Measurements from ENCODE around the gene B3GALT5. TPM values are rescaled to one million over a fixed set of nuclear protein-coding genes. Genes with fewer than 3 reads are reported as not detected.

B3GALT5 gene
- total and polyA plus RNA-seq, 2 of the 4 experiments (the other 2 are of a cell fraction) = 0.05 to 0.18 TPM

DNA sequence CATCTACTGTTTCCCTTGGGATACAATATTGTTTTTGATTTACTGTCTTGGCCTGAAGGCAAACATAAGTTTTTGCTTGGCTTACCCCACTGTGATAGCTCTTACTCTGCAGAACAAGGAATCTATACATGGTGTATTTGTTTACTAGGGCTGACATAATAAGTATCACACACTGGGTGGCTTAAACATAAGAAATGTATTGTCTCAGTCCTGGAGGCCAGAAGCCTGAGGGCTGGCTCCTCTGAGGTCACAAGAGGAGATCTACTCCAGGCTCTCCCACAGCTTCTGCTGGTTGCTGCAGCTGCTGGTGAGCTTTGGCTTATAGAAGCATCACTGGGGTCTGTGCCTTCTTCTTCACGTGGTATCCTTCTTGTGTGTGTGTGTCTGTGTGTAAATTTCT is 101.6 kb downstream of the B3GALT5 start:
- in situ Hi-C loops (cut with MboI; ENCODE audit: low sequenced_read_pairs) (no loop called here), dilution Hi-C loops (cut with HindIII; ENCODE audit: low sequenced_read_pairs, unreplicated experiment) (loop anchor here (25.0 kb wide), 1 partner anchor 202 kb away; no protein-coding TSS in a partner anchor), intact Hi-C loops (cut with micrococcal nuclease) (no loop called here)
- no peak for ATAC-seq (ENCODE audit: low read depth)
- no peak for DNase-seq
- BruUV-seq (replicated peaks) = no TSS peak
- Histone ChIP-seq H2BK15ac (ENCODE audit: low read depth, low read length) (no peak overlapping the region), H3K23ac (ENCODE audit: low read depth, low read length) (no peak overlapping the region), H3K36me3 (ENCODE audit: control insufficient read depth, insufficient read depth, low read length) (no peaks in the 10 kb centered on the region), H3K56ac (ENCODE audit: extremely low read depth, insufficient read depth, low read length) (no peak overlapping the region), H3K27ac (ENCODE audit: insufficient read depth, low read length) (no peak overlapping the region), H2AFZ (replicated peaks; ENCODE audit: low read length, poor library complexity) (no peak overlapping the region), H2BK5ac (ENCODE audit: low read depth, low read length, poor library complexity, severe bottlenecking) (no peak overlapping the region), H2BK120ac (ENCODE audit: low read depth, low read length) (no peak overlapping the region), H3K9me1 (ENCODE audit: insufficient read depth, low read length) (no peaks in the 10 kb centered on the region), H3K9me3 (ENCODE audit: control insufficient read depth, insufficient read depth, low read length) (no peaks in the 10 kb centered on the region), H4K5ac (ENCODE audit: low read depth, low read length) (no peak overlapping the region), H3K14ac (replicated peaks; ENCODE audit: low read depth, low read length) (no peak overlapping the region), H4K91ac (ENCODE audit: insufficient read depth, low read depth, low read length) (no peak overlapping the region), H3K18ac (ENCODE audit: low read depth, low read length) (no peak overlapping the region), H3K4me2 (ENCODE audit: low read depth, low read length) (no peak overlapping the region), H2AK5ac (ENCODE audit: low read depth, low read length) (no peak overlapping the region), H2AK9ac (replicated peaks; ENCODE audit: low read depth, low read length, poor library complexity) (no peak overlapping the region), H3K79me1 (ENCODE audit: low read depth in 1 of 2, low read length in 2 of 2) (no peaks in the 10 kb centered on the region), H3K4ac (ENCODE audit: low read depth, low read length) (no peak overlapping the region), H3K4me1 (ENCODE audit: control insufficient read depth, insufficient read depth, low read length) (no peaks in the 10 kb centered on the region), H4K20me1 (ENCODE audit: insufficient read depth, low read length) (no peaks in the 10 kb centered on the region), H2BK20ac (ENCODE audit: low read depth, low read length) (no peak overlapping the region), H3K4me3 (ENCODE audit: insufficient read depth, low read depth, low read length) (no peak overlapping the region), H3K27me3 (ENCODE audit: control insufficient read depth, insufficient read depth, low read length) (no peaks in the 10 kb centered on the region), H3K9ac (ENCODE audit: low read depth, low read length) (no peak overlapping the region), H4K8ac (ENCODE audit: low read depth in 2 of 2, low read length in 2 of 2) (no peak overlapping the region)
- CTCF ChIA-PET = no interaction called here
- TF ChIP-seq ELK1 (IDR thresholded peaks at IDR 0.05; ENCODE audit: borderline replicate concordance, low read depth, low read length) = no peak
- TF ChIP-seq CEBPB (IDR thresholded peaks at IDR 0.05; ENCODE audit: low read depth, low read length) = no peak
- TF ChIP-seq POLR2A (IDR thresholded peaks at IDR 0.05; ENCODE audit: low read depth, low read length) = no peak
- no peak for TF ChIP-seq MXI1 (IDR thresholded peaks at IDR 0.05; ENCODE audit: borderline replicate concordance, low read depth, low read length)
- no peak for TF ChIP-seq RAD21 (IDR thresholded peaks at IDR 0.05; ENCODE audit: low read length)
- TF ChIP-seq CHD1 (IDR thresholded peaks at IDR 0.05; ENCODE audit: low read depth, low read length) = no peak
- no peak for TF ChIP-seq FOS (IDR thresholded peaks at IDR 0.05; ENCODE audit: low read depth, low read length)
- TF ChIP-seq SMC3 (IDR thresholded peaks at IDR 0.05; ENCODE audit: low read depth, low read length) = no peak
- no peak for TF ChIP-seq NFE2L2 (IDR thresholded peaks at IDR 0.05; ENCODE audit: low read depth, low read length)
- TF ChIP-seq MAFK (IDR thresholded peaks at IDR 0.05; ENCODE audit: low read depth, low read length) = no peak
- TF ChIP-seq, protein P1, sequence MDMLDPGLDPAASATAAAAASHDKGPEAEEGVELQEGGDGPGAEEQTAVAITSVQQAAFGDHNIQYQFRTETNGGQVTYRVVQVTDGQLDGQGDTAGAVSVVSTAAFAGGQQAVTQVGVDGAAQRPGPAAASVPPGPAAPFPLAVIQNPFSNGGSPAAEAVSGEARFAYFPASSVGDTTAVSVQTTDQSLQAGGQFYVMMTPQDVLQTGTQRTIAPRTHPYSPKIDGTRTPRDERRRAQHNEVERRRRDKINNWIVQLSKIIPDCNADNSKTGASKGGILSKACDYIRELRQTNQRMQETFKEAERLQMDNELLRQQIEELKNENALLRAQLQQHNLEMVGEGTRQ (IDR thresholded peaks at IDR 0.05; ENCODE audit: low read depth, low read length) = no peak
- no peak for TF ChIP-seq CTCF (conservative IDR thresholded peaks at IDR 0.05; ENCODE audit: low read depth, low read length)
- no peak for TF ChIP-seq RFX5 (IDR thresholded peaks at IDR 0.05; ENCODE audit: low read depth, low read length)
- TF ChIP-seq RCOR1 (IDR thresholded peaks at IDR 0.05; ENCODE audit: insufficient replicate concordance, low read length) = no peak
- no peak for TF ChIP-seq MAZ (IDR thresholded peaks at IDR 0.05; ENCODE audit: borderline replicate concordance, low read depth, low read length)
- POLR2A ChIA-PET (ENCODE audit: unreplicated experiment) = no interaction called here
- WGBS, 2 experiments (ENCODE audit: extremely low coverage in 2 of 2, insufficient read length in 1 of 2) = no CpG with 5 or more reads among the region's 1 CpG
